Mammary epithelial cell (primary cell): Measurements from ENCODE around the gene CHRND.

Source experiments
- EZH2 ChIP-seq: IDR thresholded peaks from 2 replicates; pipeline ENCODE4 v1.6.1; 2012; ENCODE audit warnings: low read length, inconsistent platforms, borderline replicate concordance
- TF ChIP-seq, protein P1 (sequence below), 2 donors: IDR thresholded peaks in 1 of 2; conservative IDR thresholded peaks in 1 of 2; 2 replicates each; pipeline ENCODE4 v1.5.1; 2011 to 2012; ENCODE audit warnings: inconsistent platforms in 2 of 2, low read length in 2 of 2, mild to moderate bottlenecking in 2 of 2, control low read depth in 1 of 2, low read depth in 1 of 2; ENCODE audit not compliant: insufficient read depth in 1 of 2; ENCODE audit errors: extremely low read depth in 1 of 2

DNA sequence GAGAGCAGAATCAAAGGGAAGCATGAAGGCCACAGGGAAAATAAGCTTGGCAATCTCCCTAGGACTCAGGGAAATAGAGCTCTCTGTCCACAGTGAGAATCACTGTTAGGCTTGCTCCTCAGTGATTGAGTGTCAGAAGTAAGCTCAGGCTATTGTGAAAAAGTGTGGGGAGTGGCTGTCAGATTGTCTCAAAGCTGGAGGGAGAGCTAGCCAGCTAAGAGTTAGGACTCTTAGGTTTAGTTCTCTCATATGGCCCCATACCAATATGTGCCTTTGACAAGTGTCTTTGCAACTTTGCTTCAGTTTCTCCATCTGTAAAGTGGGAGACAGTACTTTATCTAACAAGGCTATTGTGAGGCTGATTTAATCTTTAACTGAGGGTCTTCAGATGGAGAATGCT is 41.8 kb downstream of the CHRND start:
- TF ChIP-seq, protein P1, sequence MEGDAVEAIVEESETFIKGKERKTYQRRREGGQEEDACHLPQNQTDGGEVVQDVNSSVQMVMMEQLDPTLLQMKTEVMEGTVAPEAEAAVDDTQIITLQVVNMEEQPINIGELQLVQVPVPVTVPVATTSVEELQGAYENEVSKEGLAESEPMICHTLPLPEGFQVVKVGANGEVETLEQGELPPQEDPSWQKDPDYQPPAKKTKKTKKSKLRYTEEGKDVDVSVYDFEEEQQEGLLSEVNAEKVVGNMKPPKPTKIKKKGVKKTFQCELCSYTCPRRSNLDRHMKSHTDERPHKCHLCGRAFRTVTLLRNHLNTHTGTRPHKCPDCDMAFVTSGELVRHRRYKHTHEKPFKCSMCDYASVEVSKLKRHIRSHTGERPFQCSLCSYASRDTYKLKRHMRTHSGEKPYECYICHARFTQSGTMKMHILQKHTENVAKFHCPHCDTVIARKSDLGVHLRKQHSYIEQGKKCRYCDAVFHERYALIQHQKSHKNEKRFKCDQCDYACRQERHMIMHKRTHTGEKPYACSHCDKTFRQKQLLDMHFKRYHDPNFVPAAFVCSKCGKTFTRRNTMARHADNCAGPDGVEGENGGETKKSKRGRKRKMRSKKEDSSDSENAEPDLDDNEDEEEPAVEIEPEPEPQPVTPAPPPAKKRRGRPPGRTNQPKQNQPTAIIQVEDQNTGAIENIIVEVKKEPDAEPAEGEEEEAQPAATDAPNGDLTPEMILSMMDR (conservative IDR thresholded peaks at IDR 0.05 in 1 of 2, IDR thresholded peaks at IDR 0.05 in 1 of 2; ENCODE audit: extremely low read depth in 1 of 2, insufficient read depth in 1 of 2, low read depth in 1 of 2, low read length in 2 of 2) = no peak
- TF ChIP-seq EZH2 = no peak
